Neutrophil (primary cell): ENCODE results near the gene NSUN7.
"Not testable (repeated sequence)": the region's sequence is repeated elsewhere in the genome, so short reads cannot be mapped to it uniquely, and the experiment has no call there.

Experiments used
- H3K27ac ChIP-seq: fragments of 200-600 bp; sonication (generic); 2 replicates; pipeline ENCODE4 v1.5.1; 2016; ENCODE audit warnings: mild to moderate bottlenecking, moderate library complexity
- H3K27me3 ChIP-seq: fragments of 200-600 bp; sonication (generic); 2 replicates; pipeline ENCODE4 v1.6.0; 2016; ENCODE audit warnings: mild to moderate bottlenecking
- H3K36me3 ChIP-seq: fragments of 200-600 bp; sonication (generic); 2 replicates; pipeline ENCODE4 v1.5.1; 2017
- H3K4me1 ChIP-seq, 2 experiments: fragments of 200-600 bp in 1 of 2; sonication (generic) in 1 of 2; 1 replicate in 1 of 2; 2 replicates in 1 of 2; pipeline versions ENCODE4 v1.5.1 to v1.6.1; 2013 to 2016; ENCODE audit warnings: low read depth in 1 of 2, low read length in 1 of 2, mild to moderate bottlenecking in 1 of 2, moderate library complexity in 1 of 2; ENCODE audit not compliant: control insufficient read depth in 1 of 2, insufficient read depth in 1 of 2
- H3K4me3 ChIP-seq, 2 experiments: fragments of 200-600 bp in 1 of 2; sonication (generic) in 1 of 2; 1 replicate in 1 of 2; 2 replicates in 1 of 2; pipeline ENCODE4 v1.5.1; 2013 to 2016; ENCODE audit warnings: low read depth in 1 of 2, low read length in 1 of 2, mild to moderate bottlenecking in 1 of 2, moderate library complexity in 1 of 2
- H3K9me3 ChIP-seq: fragments of 200-600 bp; sonication (generic); 2 replicates; pipeline ENCODE4 v1.5.1; 2016
- CTCF ChIP-seq: fragments of 200-600 bp; sonication (generic); IDR thresholded peaks from 2 replicates; pipeline ENCODE4 v1.5.1; 2016; ENCODE audit warnings: antibody characterized with exemption

Gene NSUN7

GRCh38 chr4:40710484-40711254, 39.1 kb upstream of the NSUN7 start:
- Histone ChIP-seq H3K36me3 (no peaks in the 10 kb centered on the region), H3K27me3 (no peaks in the 10 kb centered on the region), H3K27ac (peak overlapping the region; percentile 78), H3K9me3 (no peaks in the 10 kb centered on the region), H3K4me3 (peak overlapping the region; percentile 32 to 55), H3K4me1 (peaks cover 21 to 28% of the 10 kb centered on the region in 2 experiments)
- TF ChIP-seq CTCF = no peak

DNA sequence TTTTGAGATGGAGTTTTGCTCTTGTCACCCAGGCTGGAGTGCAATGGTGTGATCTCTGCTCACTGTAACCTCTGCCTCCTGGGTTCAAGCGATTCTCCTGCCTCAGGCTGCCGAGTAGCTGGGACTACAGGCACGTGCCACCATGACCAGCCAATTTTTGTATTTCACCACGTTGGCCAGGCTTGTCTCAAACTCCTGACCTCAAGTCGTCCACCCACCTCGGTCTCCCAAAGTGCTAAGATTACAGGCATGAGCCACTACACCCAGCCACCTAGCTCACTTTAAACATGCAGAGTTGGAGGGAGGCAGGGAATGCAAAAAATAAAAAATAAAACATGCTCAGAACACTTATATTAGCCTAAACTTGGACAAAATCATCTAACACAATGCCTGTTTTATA, 36.8 kb upstream of the NSUN7 start:
- H3K27ac ChIP-seq = not testable (repeated sequence)
- H3K4me1 ChIP-seq = peaks cover 21 to 28% of the 10 kb centered on the region in 2 experiments

GRCh38 chr4:40713798-40714197, 36.0 kb upstream of the NSUN7 start:
- no peak overlapping the region for H3K4me3 ChIP-seq
- H3K4me1 ChIP-seq = peaks cover 21 to 28% of the 10 kb centered on the region in 2 experiments
- no peak overlapping the region for H3K27ac ChIP-seq
- H3K27me3 ChIP-seq = no peaks in the 10 kb centered on the region
- H3K9me3 ChIP-seq = no peaks in the 10 kb centered on the region
- no peaks in the 10 kb centered on the region for H3K36me3 ChIP-seq
- no peak for TF ChIP-seq CTCF

More for the DNA sequence above, 36.8 kb upstream of the NSUN7 start:
- H3K4me3 ChIP-seq, H3K27me3 ChIP-seq, H3K36me3 ChIP-seq, H3K9me3 ChIP-seq: not testable (repeated sequence)

- no peak for TF ChIP-seq CTCF
- H3K4me1 ChIP-seq = peaks cover 35 to 36% of the 10 kb centered on the region in 2 experiments
- H3K27ac ChIP-seq = no peak overlapping the region
- H3K9me3 ChIP-seq = no peaks in the 10 kb centered on the region
- H3K36me3 ChIP-seq = no peaks in the 10 kb centered on the region
- H3K27me3 ChIP-seq = no peaks in the 10 kb centered on the region
- no peak overlapping the region for H3K4me3 ChIP-seq
Measured at GRCh38 chr4:40718586-40718985, 31.2 kb upstream of the NSUN7 start.

DNA sequence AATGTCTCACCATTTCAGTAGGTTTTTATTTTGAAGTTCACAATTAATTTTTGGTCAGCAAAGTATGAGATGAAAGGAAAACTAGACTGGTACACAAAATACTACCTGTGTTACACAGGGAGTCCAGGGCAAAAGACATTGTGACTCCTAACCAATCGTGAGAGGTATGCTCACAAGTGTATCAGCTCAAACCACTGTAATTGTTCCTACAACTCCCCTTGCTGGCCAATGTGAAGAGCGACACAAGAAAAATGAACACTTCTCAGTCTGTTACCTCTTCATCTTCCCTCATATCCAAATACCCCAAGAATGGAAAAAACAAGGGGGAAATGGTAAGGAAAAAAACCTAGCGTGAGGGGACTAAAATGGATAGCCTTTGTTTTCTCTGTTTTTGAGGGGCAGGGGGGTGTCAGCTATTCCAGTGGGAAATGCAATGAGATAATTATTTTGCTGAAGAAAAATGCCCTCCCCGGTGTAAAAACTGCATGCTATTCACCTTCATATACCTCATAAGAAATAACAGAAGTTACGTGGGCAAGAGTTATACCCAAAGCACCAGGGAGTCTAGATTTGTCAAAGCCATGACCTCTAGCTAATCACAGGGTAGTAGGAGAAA, 30.6 kb upstream of the NSUN7 start:
- Histone ChIP-seq H3K9me3 (no peaks in the 10 kb centered on the region), H3K27ac (no peak overlapping the region), H3K4me1 (peaks cover 37 to 38% of the 10 kb centered on the region in 2 experiments), H3K27me3 (no peaks in the 10 kb centered on the region), H3K36me3 (no peaks in the 10 kb centered on the region), H3K4me3 (no peak overlapping the region)
- no peak for TF ChIP-seq CTCF

DNA sequence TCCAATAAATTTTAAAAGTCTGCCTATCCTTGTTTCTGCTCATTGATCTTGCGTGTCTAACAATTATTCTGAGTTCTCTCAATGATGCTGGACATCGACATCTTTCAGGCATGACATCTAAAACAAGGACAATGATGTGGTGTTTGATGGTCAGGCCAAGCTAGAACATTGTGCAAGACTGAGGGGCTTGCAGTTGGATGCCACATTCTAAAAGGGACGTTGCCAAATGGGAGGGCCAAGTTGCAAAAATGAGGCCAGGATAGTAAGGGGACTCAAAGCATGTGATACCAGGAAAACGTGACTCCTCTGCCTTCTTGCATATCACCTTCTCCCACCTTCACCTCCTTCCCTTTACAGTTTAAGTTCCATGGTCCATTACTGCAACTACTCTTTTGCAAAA, 29.4 kb upstream of the NSUN7 start:
- H3K36me3 ChIP-seq = no peaks in the 10 kb centered on the region
- peak overlapping the region; percentile 54 for H3K27ac ChIP-seq
- no peaks in the 10 kb centered on the region for H3K9me3 ChIP-seq
- no peak overlapping the region for H3K4me3 ChIP-seq
- no peak for TF ChIP-seq CTCF
- no peaks in the 10 kb centered on the region for H3K27me3 ChIP-seq
- peaks cover 37 to 38% of the 10 kb centered on the region in 2 experiments for H3K4me1 ChIP-seq
